Breast epithelium (tissue), 3 donors: ENCODE results near the gene PRSS57.

Experiments
- CTCF ChIP-seq, 3 donors: fragments of 450-650 bp; IDR thresholded peaks; one replicate each; pipeline ENCODE4 v1.5.1; 2016 to 2017; ENCODE audit warnings: antibody characterized with exemption in 3 of 3, mild to moderate bottlenecking in 3 of 3, moderate library complexity in 3 of 3
- POLR2A ChIP-seq: fragments of 450-650 bp; IDR thresholded peaks from one replicate; pipeline ENCODE4 v1.6.1; 2016; ENCODE audit warnings: antibody characterized with exemption, mild to moderate bottlenecking, moderate library complexity
- POLR2AphosphoS5 ChIP-seq, 3 donors: sonication (generic); formaldehyde crosslinking; IDR thresholded peaks; one replicate each; pipeline ENCODE4 v1.6.1; 2017; ENCODE audit warnings: antibody characterized with exemption in 3 of 3

- TF ChIP-seq POLR2A (no peak), POLR2AphosphoS5 (IDR thresholded peaks at IDR 0.05) (no peak), CTCF (IDR thresholded peaks at IDR 0.05) (no peak)
Measured at GRCh38 chr19:739998-740715, 44.9 kb upstream of the PRSS57 start.
